Lower lobe of right lung (tissue), 2 donors: ENCODE results near the gene NFKB1. TPM values are rescaled to one million over a fixed set of nuclear protein-coding genes. Genes with fewer than 3 reads are reported as not detected.

Source experiments
- ATAC-seq, 2 donors: fragments of 200-7000 bp; cut with Tn5 transposase; one replicate each; pipeline ENCODE4 v1.9.1; 2020 to 2022; ENCODE audit warnings: mild to moderate bottlenecking in 2 of 2, moderate library complexity in 2 of 2
- DNase-seq: peaks from one replicate; pipeline ENCODE4 v3.0.0-alpha.2; 2020
- H3K27ac ChIP-seq: fragments of 200-600 bp; one replicate; pipeline ENCODE4 v1.8.0; 2022
- H3K27me3 ChIP-seq: fragments of 200-600 bp; one replicate; pipeline ENCODE4 v1.8.0; 2022; ENCODE audit warnings: low read depth
- H3K36me3 ChIP-seq: fragments of 200-600 bp; one replicate; pipeline ENCODE4 v1.8.0; 2022; ENCODE audit warnings: mild to moderate bottlenecking
- H3K4me1 ChIP-seq: fragments of 200-600 bp; one replicate; pipeline ENCODE4 v1.8.0; 2022
- H3K4me3 ChIP-seq: fragments of 200-600 bp; one replicate; pipeline ENCODE4 v1.8.0; 2022; ENCODE audit warnings: mild to moderate bottlenecking
- H3K9me3 ChIP-seq: fragments of 200-600 bp; one replicate; pipeline ENCODE4 v1.8.0; 2022
- CTCF ChIP-seq: fragments of 200-600 bp; IDR thresholded peaks from one replicate; pipeline ENCODE4 v1.8.0; 2022; ENCODE audit warnings: antibody characterized with exemption, mild to moderate bottlenecking
- intact Hi-C: fragments of 100-400 bp; cut with DNase I; formaldehyde crosslinking; loops from one replicate; pipeline ENCODE4 v1.11.0; 2022
- total RNA-seq: library from RNA; stranded (reverse); fragmentation: NEBNext Ultra II Directional; extraction: Animal tissue kit (Norgen Biotek cat#: 25700); gene quantifications from one replicate; pipeline ENCODE4 v1.2.1, GENCODE V29; 2021
- donor health status: DM: no; HTN: yes; CAD: no; lungs with severe emphysema.

Gene NFKB1
- total RNA-seq, 1 donor from 2014 or later = 48.9 TPM

GRCh38 chr4:102598086-102598761 lies 97.1 kb downstream of the NFKB1 start:
- no peaks in the 10 kb centered on the region for H3K9me3 ChIP-seq
- no peak for TF ChIP-seq CTCF
- peak overlapping the region; percentile 34 for H3K27ac ChIP-seq
- no peak overlapping the region for H3K4me3 ChIP-seq
- peaks cover 18% of the 10 kb centered on the region for H3K4me1 ChIP-seq
- no peaks in the 10 kb centered on the region for H3K27me3 ChIP-seq
- DNase-seq (no peak), ATAC-seq (peak; percentile 77 to 82)
- peaks cover 99% of the 10 kb centered on the region for H3K36me3 ChIP-seq
- intact Hi-C loops = no loop called here

- Histone ChIP-seq H3K27ac (peak overlapping the region; percentile 34), H3K4me3 (no peak overlapping the region), H3K4me1 (peaks cover 18% of the 10 kb centered on the region), H3K27me3 (no peaks in the 10 kb centered on the region), H3K36me3 (peaks cover 100% of the 10 kb centered on the region), H3K9me3 (no peaks in the 10 kb centered on the region)
- no peak for DNase-seq
- intact Hi-C loops = no loop called here
- peak in 1 of 2 donors; percentile 7 for ATAC-seq
- TF ChIP-seq CTCF = no peak
Observed at GRCh38 chr4:102598762-102599374, 97.7 kb downstream of the NFKB1 start.

DNA sequence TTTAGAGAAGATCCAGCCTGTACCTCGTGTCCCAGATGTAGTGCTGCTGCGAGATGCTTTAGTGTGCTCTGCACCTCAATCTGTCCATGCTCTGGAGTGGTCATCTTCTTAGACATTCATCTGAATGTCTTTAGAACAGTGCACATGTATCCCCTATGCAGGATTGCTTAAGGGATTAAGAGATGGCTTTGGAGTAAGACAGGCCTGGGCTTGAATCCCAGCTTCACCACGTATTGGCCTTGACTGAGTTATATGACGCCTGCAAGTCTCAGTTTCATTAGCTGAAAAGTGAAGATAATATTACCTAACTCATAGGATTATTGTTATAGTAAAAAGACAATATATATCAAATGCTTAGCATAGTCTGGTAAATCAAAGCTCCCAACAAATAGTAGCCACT lies 98.3 kb downstream of the NFKB1 start:
- no peak for DNase-seq
- Histone ChIP-seq H3K27ac (no peak overlapping the region), H3K36me3 (peaks cover 100% of the 10 kb centered on the region), H3K4me1 (peaks cover 18% of the 10 kb centered on the region), H3K9me3 (no peaks in the 10 kb centered on the region), H3K27me3 (no peaks in the 10 kb centered on the region), H3K4me3 (no peak overlapping the region)
- intact Hi-C loops = no loop called here
- TF ChIP-seq CTCF = no peak
- ATAC-seq = no peak

DNA sequence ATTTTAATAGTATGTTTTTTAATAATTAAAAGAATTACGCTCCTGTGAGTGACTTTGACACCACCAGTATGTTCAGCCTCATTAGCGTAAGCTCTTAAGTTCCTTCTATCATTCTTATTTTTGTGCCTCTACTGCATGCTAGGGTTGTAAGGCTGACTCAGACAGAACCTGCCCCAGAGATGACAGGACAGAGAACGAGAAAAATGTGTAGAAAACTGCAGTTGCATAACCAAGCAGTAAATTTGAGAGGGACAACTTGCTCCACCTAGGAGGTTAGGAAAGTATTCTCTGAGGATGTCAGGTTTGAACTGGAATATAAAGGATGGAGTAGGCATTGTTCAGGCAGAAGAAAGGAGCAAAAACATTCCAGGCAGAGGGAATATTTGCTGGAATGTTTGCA lies 98.7 kb downstream of the NFKB1 start:
- ATAC-seq = no peak
- H3K36me3 ChIP-seq = peaks cover 100% of the 10 kb centered on the region
- H3K27me3 ChIP-seq = no peaks in the 10 kb centered on the region
- peaks cover 18% of the 10 kb centered on the region for H3K4me1 ChIP-seq
- intact Hi-C loops = no loop called here
- H3K9me3 ChIP-seq = no peaks in the 10 kb centered on the region
- DNase-seq = no peak
- no peak for TF ChIP-seq CTCF
- no peak overlapping the region for H3K27ac ChIP-seq
- no peak overlapping the region for H3K4me3 ChIP-seq

- no peaks in the 10 kb centered on the region for H3K27me3 ChIP-seq
- peaks cover 100% of the 10 kb centered on the region for H3K36me3 ChIP-seq
- intact Hi-C loops = no loop called here
- no peak overlapping the region for H3K27ac ChIP-seq
- DNase-seq (no peak), ATAC-seq (no peak)
- no peaks in the 10 kb centered on the region for H3K9me3 ChIP-seq
- no peak overlapping the region for H3K4me3 ChIP-seq
- no peak for TF ChIP-seq CTCF
- H3K4me1 ChIP-seq = peaks cover 18% of the 10 kb centered on the region
Observed at GRCh38 chr4:102600689-102601088, 99.5 kb downstream of the NFKB1 start.
